OCI-LY7 (cell line): ENCODE measurements around the gene CST2. TPM values are rescaled to one million over a fixed set of nuclear protein-coding genes. Genes with fewer than 3 reads are reported as not detected.

Experiments used
- Bru-seq: library from RNA; stranded (reverse); fragments of 400-500 nt; gene quantifications from one replicate; lab custom pipeline; 2021; lab: Mats Ljungman, UMichigan
- BruChase-seq, 2 experiments: library from RNA; stranded (reverse); fragments of 400-500 nt; gene quantifications; one replicate each; lab custom pipeline; 2021; lab: Mats Ljungman, UMichigan
- BruUV-seq: library from RNA; stranded (reverse); fragments of 400-500 nt; replicated peaks from 2 replicates; lab custom pipeline; 2021; lab: Mats Ljungman, UMichigan
- CTCF ChIA-PET: fragments of 300-600 bp; sonication (Branson Sonifier 250); formaldehyde crosslinking; loops from one replicate; lab custom pipeline; 2022; ENCODE audit warnings: antibody characterized with exemption; ENCODE audit not compliant: unreplicated experiment; lab: Charles Lee
- POLR2A ChIA-PET: fragments of 300-600 bp; sonication (Branson Sonifier 250); formaldehyde crosslinking; loops from one replicate; lab custom pipeline; 2022; ENCODE audit warnings: antibody characterized with exemption; lab: Charles Lee
- DNase-seq: peaks from one replicate; pipeline ENCODE4 v3.0.0-alpha.2; 2015; ENCODE audit warnings: low spot score
- H2AFZ ChIP-seq: fragments of 200-600 bp; sonication (generic), shearing (Covaris generic); 2 replicates; pipeline ENCODE4 v1.6.1; 2014; ENCODE audit warnings: mild to moderate bottlenecking, antibody characterized with exemption, low read length, moderate library complexity
- H3K27ac ChIP-seq: fragments of 200-600 bp; sonication (generic); 2 replicates; pipeline ENCODE4 v1.5.1; 2014; ENCODE audit warnings: mixed run types, low read depth, mild to moderate bottlenecking, moderate library complexity, low read length, inconsistent platforms; ENCODE audit not compliant: poor library complexity, severe bottlenecking
- H3K36me3 ChIP-seq: fragments of 200-600 bp; sonication (generic); 2 replicates; pipeline ENCODE4 v1.6.1; 2014; ENCODE audit warnings: mild to moderate bottlenecking, antibody characterized with exemption, low read length, moderate library complexity, mixed read lengths; ENCODE audit not compliant: insufficient read depth
- H3K4me1 ChIP-seq: fragments of 200-600 bp; sonication (generic); 2 replicates; pipeline ENCODE4 v1.5.1; 2014; ENCODE audit warnings: mild to moderate bottlenecking, low read length; ENCODE audit not compliant: insufficient read depth, poor library complexity, severe bottlenecking
- H3K4me2 ChIP-seq: fragments of 200-600 bp; sonication (generic); 2 replicates; pipeline ENCODE4 v1.6.1; 2014; ENCODE audit warnings: mild to moderate bottlenecking, low read length
- H3K4me3 ChIP-seq: fragments of 200-600 bp; sonication (generic); 2 replicates; pipeline ENCODE4 v1.5.1; 2014; ENCODE audit warnings: mild to moderate bottlenecking, low read depth, low read length; ENCODE audit not compliant: poor library complexity, severe bottlenecking
- H3K79me2 ChIP-seq: fragments of 200-600 bp; sonication (generic); 2 replicates; pipeline ENCODE4 v1.6.1; 2016; ENCODE audit warnings: low read depth, mild to moderate bottlenecking, low read length, moderate library complexity, mixed read lengths; ENCODE audit not compliant: insufficient read depth
- H3K9me2 ChIP-seq: fragments of 200-600 bp; sonication (generic); 2 replicates; pipeline ENCODE4 v1.6.1; 2016; ENCODE audit warnings: mild to moderate bottlenecking, low read length, mixed read lengths; ENCODE audit not compliant: insufficient read depth
- H3K9me3 ChIP-seq: fragments of 200-600 bp; sonication (generic); 2 replicates; pipeline ENCODE4 v1.6.1; 2014; ENCODE audit warnings: mild to moderate bottlenecking, mixed run types, low read length, mixed read lengths
- H4K20me1 ChIP-seq: fragments of 200-600 bp; sonication (generic); 2 replicates; pipeline ENCODE4 v1.6.1; 2014; ENCODE audit warnings: mild to moderate bottlenecking, antibody characterized with exemption, low read length, moderate library complexity, mixed read lengths; ENCODE audit not compliant: insufficient read depth
- EZH2phosphoT487 ChIP-seq: fragments of 200-600 bp; sonication (generic); IDR thresholded peaks from 2 replicates; pipeline ENCODE4 v1.6.1; 2018; ENCODE audit warnings: low read depth, borderline replicate concordance, mild to moderate bottlenecking, mixed run types, antibody characterized with exemption, low read length, moderate library complexity, mixed read lengths
- intact Hi-C: fragments of 100-400 bp; cut with micrococcal nuclease; formaldehyde crosslinking; loops from one replicate; pipeline ENCODE4 v1.10.0; 2022; ENCODE audit not compliant: unreplicated experiment
- long read RNA-seq: library from polyadenylated mRNA; stranded (forward); transcript quantifications from one replicate; pipeline ENCODE4 v2.0.0, GENCODE V29; 2022
- total RNA-seq, 2 experiments: library from RNA; depleted of rRNA in 1 of 2; stranded (reverse); fragments of >200 nt in 1 of 2; shearing (Covaris generic) in 1 of 2; gene quantifications; 2 replicates each; pipeline ENCODE4 v1.2.3, GENCODE V29; 2014 to 2022
- TF ChIP-seq, protein P1 (sequence below): fragments of 200-600 bp; sonication (generic); conservative IDR thresholded peaks from 2 replicates; pipeline ENCODE4 v1.5.1; 2014; ENCODE audit warnings: mild to moderate bottlenecking, antibody characterized with exemption, low read length, moderate library complexity, mixed read lengths

Gene CST2, protein sequence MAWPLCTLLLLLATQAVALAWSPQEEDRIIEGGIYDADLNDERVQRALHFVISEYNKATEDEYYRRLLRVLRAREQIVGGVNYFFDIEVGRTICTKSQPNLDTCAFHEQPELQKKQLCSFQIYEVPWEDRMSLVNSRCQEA
- total RNA-seq (2014; rRNA removed; shearing (Covaris generic)) (not detected in 2 replicates), total RNA-seq (2022) (not detected in 2 replicates), Bru-seq, nascent RNA (not detected), BruChase-seq, experiment 1, labeled RNA remaining after a 6-hour chase (not detected), BruChase-seq, experiment 2, labeled RNA remaining after a 2-hour chase (not detected)
- long read RNA-seq, result 0 reads

DNA sequence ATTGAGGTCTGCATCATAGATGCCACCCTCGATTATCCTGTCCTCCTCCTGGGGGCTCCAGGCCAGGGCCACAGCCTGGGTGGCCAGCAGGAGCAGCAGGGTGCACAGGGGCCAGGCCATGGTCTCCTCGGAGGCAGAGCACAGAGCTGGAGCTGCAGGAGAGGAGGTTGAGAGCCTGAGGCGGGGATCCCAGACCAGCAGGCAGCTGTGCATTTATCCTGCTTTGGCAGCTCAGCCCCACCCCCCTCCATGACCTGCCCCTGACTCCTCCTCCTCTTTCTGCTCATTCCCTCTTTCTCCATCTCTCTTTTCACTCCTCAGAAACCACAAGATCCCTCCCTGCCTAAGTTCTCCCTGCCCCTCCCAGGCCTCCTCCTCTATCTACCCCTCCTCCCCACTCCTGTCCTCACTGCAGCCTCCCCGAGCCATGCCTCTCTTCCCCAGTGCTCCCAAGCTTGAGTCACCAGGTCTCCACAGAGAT lies at the start of gene CST2:
TSS of gene CST2 (minus strand) at position 189 of the 481 bp plus-strand sequence. CDS start at position 120, 69 bp downstream.
- H3K27ac ChIP-seq, result no peak within 1 kb of the TSS
- no peaks in the 10 kb centered on the region for H3K9me3 ChIP-seq
- BruUV-seq, result no TSS peak
- H2AFZ ChIP-seq, result no peak within 1 kb of the TSS
- POLR2A ChIA-PET, result interaction anchor here (0.5 kb wide), 1 partner anchor 1423 kb away, joined by 3 read pairs; no protein-coding TSS in a partner anchor
- H3K79me2 ChIP-seq, result no peaks in the 10 kb centered on the region
- H3K36me3 ChIP-seq, result no peaks in the 10 kb centered on the region
- no peaks in the 10 kb centered on the region for H3K4me1 ChIP-seq
- H4K20me1 ChIP-seq, result no peaks in the 10 kb centered on the region
- intact Hi-C loops, result no loop called here
- DNase-seq, result no peak
- CTCF ChIA-PET, result no interaction called here
- no peak within 1 kb of the TSS for H3K4me2 ChIP-seq
- no peaks in the 10 kb centered on the region for H3K9me2 ChIP-seq
- TF ChIP-seq EZH2phosphoT487, result no peak
- TF ChIP-seq, protein P1, sequence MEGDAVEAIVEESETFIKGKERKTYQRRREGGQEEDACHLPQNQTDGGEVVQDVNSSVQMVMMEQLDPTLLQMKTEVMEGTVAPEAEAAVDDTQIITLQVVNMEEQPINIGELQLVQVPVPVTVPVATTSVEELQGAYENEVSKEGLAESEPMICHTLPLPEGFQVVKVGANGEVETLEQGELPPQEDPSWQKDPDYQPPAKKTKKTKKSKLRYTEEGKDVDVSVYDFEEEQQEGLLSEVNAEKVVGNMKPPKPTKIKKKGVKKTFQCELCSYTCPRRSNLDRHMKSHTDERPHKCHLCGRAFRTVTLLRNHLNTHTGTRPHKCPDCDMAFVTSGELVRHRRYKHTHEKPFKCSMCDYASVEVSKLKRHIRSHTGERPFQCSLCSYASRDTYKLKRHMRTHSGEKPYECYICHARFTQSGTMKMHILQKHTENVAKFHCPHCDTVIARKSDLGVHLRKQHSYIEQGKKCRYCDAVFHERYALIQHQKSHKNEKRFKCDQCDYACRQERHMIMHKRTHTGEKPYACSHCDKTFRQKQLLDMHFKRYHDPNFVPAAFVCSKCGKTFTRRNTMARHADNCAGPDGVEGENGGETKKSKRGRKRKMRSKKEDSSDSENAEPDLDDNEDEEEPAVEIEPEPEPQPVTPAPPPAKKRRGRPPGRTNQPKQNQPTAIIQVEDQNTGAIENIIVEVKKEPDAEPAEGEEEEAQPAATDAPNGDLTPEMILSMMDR, result no peak
- H3K4me3 ChIP-seq, result no peak within 1 kb of the TSS

DNA sequence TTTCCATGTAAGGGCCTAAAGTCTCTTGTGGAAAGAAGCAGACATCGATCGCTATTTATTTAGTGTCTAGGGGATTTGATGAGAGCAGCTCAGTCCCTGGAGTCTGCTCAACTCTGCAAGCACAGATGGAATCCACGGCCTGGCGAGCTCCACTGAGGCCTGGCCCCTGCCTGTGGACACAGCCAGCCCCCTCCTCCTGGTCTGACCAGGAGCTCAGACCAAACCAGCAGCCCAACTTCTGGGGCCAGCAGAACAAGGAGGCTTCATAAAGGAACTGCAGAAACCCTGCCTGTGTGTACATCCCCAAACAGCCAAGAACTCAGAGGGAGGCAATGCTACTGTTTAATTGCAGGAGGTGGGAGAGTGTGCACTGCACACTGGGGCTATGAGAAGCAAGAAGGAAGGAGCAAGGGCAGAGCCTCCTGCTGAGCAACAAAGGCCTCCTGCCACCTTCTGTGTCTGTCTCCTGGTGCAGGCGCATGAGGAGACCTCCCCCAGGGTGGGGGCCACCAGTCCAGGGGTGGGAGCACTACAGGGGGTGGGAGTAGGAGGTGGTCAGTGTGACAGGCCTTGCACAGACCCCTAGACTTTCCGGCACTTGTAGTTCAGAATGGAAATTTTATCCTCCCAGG lies 49.2 kb upstream of the CST2 start:
- no peak overlapping the region for H2AFZ ChIP-seq
- H3K4me1 ChIP-seq, result peaks cover 11% of the 10 kb centered on the region
- no peaks in the 10 kb centered on the region for H3K9me2 ChIP-seq
- H3K27ac ChIP-seq, result no peak overlapping the region
- TF ChIP-seq, protein P1, result no peak
- no peak for TF ChIP-seq EZH2phosphoT487
- H3K4me3 ChIP-seq, result no peak overlapping the region
- H3K36me3 ChIP-seq, result no peaks in the 10 kb centered on the region
- ChIA-PET CTCF (no interaction called here), POLR2A (no interaction called here)
- no TSS peak for BruUV-seq
- H4K20me1 ChIP-seq, result no peaks in the 10 kb centered on the region
- no peak overlapping the region for H3K4me2 ChIP-seq
- intact Hi-C loops, result no loop called here
- no peaks in the 10 kb centered on the region for H3K79me2 ChIP-seq
- no peak for DNase-seq
- H3K9me3 ChIP-seq, result no peaks in the 10 kb centered on the region
